ENCODE data around the gene ZFYVE9. TPM values are rescaled to one million over a fixed set of nuclear protein-coding genes. Genes with fewer than 3 reads are reported as not detected.

Gene ZFYVE9
- total and polyA plus RNA-seq, 2 of the 8 experiments (the other 6 are each of a cell fraction or from before 2014, with no cell fraction given) = 5.8 to 26.5 TPM

GRCh38 chr1:52334906-52335528 lies 193.1 kb downstream of the ZFYVE9 start (continued):
- no peak for TF ChIP-seq TBP (IDR thresholded peaks at IDR 0.05; ENCODE audit: low read depth, low read length)
- TF ChIP-seq, protein P1, sequence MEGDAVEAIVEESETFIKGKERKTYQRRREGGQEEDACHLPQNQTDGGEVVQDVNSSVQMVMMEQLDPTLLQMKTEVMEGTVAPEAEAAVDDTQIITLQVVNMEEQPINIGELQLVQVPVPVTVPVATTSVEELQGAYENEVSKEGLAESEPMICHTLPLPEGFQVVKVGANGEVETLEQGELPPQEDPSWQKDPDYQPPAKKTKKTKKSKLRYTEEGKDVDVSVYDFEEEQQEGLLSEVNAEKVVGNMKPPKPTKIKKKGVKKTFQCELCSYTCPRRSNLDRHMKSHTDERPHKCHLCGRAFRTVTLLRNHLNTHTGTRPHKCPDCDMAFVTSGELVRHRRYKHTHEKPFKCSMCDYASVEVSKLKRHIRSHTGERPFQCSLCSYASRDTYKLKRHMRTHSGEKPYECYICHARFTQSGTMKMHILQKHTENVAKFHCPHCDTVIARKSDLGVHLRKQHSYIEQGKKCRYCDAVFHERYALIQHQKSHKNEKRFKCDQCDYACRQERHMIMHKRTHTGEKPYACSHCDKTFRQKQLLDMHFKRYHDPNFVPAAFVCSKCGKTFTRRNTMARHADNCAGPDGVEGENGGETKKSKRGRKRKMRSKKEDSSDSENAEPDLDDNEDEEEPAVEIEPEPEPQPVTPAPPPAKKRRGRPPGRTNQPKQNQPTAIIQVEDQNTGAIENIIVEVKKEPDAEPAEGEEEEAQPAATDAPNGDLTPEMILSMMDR (IDR thresholded peaks at IDR 0.05; ENCODE audit: control extremely low read depth in 1 of 3, insufficient read depth in 1 of 3, low read depth in 1 of 3, low read length in 3 of 3) = no peak
- no peak for TF ChIP-seq CHD2 (IDR thresholded peaks at IDR 0.05; ENCODE audit: low read length)
- TF ChIP-seq ZNF274 (IDR thresholded peaks at IDR 0.05; ENCODE audit: borderline replicate concordance, extremely low read depth, low read length) = no peak
- no peak for TF ChIP-seq SUZ12 (IDR thresholded peaks at IDR 0.05; ENCODE audit: low read length)
- no peak for TF ChIP-seq CHD1 (IDR thresholded peaks at IDR 0.05; ENCODE audit: low read depth, low read length)

Data from H1 (cell line).